Measurements from ENCODE around the gene TCF23. TPM values are rescaled to one million over a fixed set of nuclear protein-coding genes. Genes with fewer than 3 reads are reported as not detected.

The TCF23 gene
- total RNA-seq, 1 experiment from 2014 or later = not detected

- no peak for DNase-seq (ENCODE audit: extremely low read depth, low read depth)
Observed at GRCh38 chr2:27127883-27128667, 20.7 kb upstream of the TCF23 start.

DNA sequence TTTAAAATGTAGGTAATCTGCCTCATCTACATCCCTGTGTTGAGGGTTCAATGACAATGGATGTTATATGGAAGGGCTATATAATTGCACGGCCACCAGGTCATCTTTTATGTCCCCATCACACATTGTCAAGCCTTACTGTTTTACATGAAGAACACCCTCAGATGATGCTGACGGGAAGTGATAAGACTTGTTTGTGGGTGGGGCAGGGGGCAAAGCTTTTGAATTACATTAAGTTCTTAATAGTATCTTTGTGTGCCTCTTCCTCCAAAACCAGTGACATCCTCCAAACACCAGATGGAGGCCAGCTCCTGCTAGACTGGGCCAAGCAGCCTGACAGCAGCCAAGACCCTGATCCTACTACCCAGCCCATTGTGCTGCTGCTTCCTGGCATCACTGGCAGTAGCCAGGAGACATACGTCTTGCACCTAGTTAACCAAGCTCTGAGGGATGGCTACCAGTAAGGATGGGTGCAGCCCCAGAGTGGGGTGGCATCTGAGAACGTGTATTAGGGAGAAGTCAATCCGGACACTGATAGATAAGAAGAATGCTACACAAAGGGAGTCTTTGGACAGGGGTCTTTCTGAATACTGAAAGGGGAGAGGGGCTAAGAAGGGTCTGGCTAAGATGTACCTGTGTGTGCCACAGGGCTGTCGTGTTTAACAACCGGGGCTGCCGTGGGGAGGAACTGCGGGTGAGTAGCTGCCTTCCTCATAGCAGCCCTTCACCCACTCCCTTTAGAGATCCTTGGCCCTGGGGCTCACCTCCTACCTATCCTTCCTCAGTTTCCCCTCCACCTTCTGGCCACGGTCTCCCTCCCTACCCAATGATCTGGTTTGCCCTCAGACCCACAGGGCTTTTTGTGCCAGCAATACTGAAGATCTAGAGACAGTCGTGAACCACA is 19.9 kb upstream of the TCF23 start:
- DNase-seq (ENCODE audit: extremely low read depth, low read depth) = no peak

DNA sequence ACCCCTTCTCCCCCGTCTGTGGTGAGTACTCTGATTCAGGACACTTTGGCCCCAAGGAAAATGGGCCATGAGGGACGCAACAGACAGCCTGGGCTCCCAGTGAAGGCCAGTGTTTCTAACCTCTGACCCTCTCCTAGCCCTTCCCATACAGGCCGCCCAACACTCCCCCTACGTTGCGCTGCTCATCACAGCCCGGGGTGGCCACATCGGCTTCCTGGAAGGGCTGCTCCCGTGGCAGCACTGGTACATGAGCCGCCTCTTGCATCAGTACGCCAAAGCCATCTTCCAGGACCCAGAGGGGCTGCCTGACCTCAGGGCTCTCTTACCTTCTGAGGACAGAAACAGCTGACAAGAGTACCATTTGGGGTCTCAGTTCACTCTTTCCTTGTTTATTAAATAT is 18.4 kb upstream of the TCF23 start:
- DNase-seq (ENCODE audit: extremely low read depth, low read depth) = no peak

- no peak for DNase-seq (ENCODE audit: extremely low read depth, low read depth)
Observed at GRCh38 chr2:27131429-27131828, 17.4 kb upstream of the TCF23 start.

DNA sequence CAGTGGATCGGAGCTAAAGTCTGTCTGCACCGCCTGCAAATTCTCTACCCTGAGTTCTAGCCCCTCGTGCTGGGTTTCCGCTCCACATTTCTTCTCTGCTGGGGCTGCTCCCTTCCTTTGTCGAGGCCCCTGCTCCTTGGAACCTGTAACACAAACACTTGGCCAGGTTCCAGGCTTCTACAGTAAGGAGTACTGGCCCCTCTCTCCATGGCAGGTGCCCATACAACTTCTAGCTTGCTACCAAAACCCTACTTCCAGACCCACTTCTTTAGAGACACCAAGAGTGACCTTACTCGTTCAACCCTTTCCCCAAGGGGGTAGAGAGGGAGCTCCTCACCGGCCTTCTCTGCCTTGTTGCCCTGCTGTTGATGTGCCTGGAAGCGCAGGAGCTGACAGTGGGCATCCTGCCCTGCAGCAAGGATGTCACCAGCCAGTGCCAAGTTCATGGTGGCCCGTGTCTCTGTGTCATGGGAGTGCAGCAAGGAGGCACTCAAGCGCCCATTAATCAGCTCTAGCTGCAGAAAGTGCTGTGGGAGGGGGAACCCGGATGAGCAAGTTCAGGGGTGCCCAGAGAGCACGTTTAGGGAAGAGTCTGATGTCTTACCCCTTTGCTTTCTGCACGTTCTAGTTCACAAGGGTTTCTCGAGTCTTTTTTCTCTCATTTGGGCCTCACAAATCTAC is 15.5 kb upstream of the TCF23 start:
- DNase-seq (ENCODE audit: extremely low read depth, low read depth) = no peak

DNA sequence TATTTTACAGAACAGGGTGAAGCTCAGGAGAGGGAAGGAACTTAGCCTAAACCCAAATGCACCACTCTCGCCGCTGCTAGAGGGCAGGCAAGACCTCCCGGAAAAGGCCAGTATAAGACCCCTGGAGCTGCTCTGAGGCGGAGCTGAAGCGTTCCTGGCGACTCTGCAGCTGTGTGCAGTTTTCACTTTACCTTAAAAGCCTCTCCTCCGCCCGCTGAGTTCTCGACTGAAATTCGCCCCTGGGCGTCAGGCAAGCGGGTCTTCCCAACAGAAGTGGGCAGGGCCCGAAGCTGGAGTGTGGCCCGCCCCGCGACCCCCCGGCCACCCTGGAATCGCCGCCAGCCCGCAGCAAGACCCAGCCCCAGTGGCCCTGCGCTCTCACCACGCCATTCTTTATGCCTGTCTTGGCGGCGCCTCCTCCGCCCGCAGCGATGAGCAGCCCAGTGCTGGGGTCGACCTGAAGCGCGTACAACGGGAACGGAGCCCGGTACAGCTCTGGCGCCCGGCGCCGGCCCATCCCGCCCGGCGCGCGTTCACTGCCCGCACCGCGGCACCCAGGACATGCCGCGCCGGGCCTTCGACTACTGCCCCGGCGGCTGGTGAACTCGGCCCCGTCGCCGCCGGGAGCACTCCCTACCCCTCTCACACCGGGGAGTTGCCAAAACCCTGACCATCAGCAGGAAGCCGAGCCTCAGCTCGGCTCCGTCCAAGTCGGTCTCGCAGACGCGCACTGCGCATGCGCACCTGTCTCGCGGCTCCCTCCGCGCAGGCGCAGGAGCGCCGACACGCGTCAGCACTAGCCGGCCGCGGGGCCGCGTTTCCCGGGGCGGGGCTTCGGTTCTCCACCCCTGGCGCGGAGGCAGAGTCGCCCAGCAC is 14.7 kb upstream of the TCF23 start, which contains the start of gene PREB:
Gene PREB, minus strand, starts transcription at position 732 of the 876 bp plus-strand sequence. Its CDS starts 215 bp downstream, at position 517.
- peak; percentile 95 for DNase-seq (ENCODE audit: extremely low read depth, low read depth)

GRCh38 chr2:27134781-27135477 is 13.9 kb upstream of the TCF23 start:
- DNase-seq (ENCODE audit: extremely low read depth, low read depth) = no peak

DNA sequence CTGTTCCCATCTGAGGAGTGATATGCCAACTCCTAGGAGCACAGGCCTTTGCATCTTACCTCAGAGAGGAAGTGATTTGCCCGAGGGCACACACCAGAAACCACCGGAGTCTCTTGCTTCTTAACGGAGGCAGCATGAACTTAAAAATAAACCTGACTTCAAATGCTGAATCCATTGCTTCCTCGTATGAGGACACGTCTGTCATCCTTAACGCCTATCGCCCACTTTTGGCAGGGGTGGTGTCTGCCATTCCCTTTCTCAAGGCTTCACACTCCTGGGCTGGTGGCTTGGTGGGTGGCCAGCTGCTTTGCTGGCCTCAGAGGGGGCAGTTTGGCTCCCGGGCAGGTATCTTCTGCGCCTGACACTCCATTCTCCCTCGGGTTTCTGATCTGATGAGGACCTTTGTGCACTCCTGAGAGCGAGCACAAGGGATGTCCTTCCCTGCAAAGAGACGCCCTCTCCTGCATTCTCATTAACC is 13.3 kb upstream of the TCF23 start:
- DNase-seq (ENCODE audit: extremely low read depth, low read depth) = no peak

- no peak for DNase-seq (ENCODE audit: extremely low read depth, low read depth)
Observed at GRCh38 chr2:27136751-27137150, 12.1 kb upstream of the TCF23 start.

DNA sequence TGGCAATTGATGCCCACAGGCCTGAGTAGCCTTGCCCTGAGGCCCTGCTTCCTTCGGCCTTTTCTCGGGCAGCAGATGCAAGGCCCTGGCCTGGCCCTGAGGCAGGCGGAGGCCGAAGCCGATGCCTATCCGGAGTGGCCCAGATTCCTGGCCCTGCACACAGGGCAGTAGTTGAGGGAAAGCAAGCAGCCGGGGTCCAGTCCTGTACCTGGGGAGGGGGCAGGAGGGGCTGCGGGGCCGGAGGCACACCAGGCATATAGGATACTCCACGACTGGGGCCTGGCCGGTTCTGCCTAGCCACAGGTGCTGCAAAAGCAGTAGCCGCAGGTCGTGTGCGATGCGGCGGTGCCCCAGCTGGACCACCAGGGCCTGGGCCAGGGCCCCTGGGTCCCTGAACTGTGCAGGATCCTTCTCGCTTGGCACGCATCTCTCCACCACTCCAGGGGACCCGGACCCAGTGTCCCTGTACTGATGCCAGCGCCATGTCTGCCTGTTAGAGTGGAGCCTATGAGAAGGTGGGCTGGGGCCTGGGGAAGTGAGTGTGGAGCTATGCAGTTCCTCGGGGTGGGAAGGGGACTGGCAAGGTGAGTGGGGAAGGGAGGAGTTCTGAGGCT is 11.4 kb upstream of the TCF23 start:
- DNase-seq (ENCODE audit: extremely low read depth, low read depth) = no peak

DNA sequence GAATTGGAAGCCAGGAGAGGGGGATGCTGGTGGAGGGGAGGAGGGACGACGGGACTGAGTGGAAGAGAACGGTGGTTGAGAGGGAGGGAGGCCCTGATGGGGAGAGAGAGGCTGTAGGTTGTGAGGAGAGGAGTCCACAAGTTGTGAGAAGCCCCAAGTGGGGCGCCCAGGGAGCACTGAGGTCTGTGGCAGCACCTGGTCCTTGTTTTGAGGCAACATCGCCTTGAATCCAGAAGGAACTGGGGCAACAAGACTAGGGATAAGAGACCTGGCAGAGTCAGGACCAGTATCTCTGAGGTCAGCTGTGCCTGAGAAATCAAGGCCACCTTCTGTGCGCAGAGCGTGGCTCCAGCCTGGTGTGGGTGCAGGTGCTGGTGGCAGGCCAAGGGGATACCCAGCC is 10.7 kb upstream of the TCF23 start:
- DNase-seq (ENCODE audit: extremely low read depth, low read depth) = no peak

- DNase-seq (ENCODE audit: extremely low read depth, low read depth) = no peak
Observed at GRCh38 chr2:27139310-27139709, 9.5 kb upstream of the TCF23 start, which contains the start of gene PRR30. PRR30 (minus strand) TSS chr2:27139410; CDS start chr2:27138329, 1,081 bp downstream.

DNA sequence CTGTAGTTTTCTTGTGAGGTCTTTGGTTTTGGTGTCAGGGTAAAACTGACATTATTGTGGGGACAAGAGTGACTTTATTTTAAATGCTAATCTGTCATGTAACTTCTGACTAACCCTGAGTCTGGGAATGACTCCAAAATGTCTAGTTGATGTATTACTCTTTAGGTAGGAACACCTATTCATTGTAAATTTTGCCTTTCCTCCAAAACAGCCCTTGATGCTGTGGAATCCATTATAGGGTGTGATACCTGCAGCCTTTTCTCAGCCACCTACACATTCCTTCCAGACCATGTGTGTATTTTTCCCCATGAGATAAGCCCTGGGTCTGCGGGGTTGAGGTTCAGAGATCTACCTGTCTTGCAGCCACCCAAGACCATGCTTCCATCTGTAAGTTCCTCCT is 5.5 kb upstream of the TCF23 start:
- DNase-seq (ENCODE audit: extremely low read depth, low read depth) = no peak

DNA sequence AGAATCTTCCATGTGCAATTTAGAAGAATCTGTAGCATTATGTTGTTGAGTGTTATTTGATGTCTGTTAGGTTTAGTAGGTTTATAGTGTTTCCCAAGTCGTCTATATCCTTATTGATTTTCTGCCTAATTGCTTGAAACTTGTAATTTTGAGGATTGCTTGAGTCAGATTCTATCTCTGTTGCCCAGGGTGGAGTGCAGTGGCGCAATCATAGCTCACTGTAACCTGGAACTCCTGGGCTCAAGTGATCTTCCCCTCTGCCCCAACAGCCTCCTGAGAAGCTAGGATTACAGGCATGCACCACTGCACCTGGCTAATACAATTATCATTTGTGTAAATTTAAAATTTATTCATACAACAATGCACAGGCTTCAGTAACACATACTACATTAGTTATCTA is 3.1 kb upstream of the TCF23 start:
- DNase-seq (ENCODE audit: extremely low read depth, low read depth) = no peak

GRCh38 chr2:27147935-27148334 is 869 bp upstream of the TCF23 start:
- DNase-seq (ENCODE audit: extremely low read depth, low read depth) = no peak

DNA sequence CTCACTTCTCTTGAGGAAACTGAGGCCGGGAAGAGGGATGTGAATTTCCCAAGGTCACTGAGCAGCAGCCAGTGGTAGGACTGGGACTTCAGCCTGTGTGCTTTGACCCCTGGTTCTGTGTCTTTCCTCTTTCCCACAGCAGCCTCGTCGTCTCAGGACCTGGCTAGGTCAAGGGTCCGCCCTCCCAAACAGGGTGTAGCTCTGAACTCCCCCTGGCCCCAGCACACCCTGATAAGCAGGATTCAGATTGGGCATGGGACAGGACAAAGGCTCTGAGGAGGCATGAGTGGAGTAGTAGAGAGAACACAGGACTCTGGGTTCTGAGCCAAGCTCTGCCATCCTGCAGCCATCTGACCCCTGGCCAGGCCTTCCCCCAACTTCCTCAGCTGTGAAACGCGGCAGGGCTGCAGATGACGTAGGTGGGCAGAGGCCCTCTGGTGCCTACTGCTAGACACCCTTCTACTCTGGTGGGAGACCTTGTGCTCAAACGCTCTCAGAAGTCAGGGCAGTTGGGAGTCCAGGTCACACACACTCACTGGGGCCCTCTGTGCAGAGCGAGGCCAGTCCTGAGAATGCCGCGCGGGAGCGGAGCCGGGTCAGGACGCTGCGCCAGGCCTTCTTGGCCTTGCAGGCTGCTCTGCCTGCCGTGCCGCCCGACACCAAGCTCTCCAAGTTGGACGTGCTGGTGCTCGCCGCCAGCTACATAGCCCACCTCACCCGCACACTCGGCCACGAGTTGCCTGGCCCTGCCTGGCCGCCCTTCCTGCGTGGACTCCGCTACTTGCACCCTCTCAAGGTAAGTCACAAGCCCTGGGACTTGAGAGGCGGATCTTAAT is 984 bp downstream of the TCF23 start:
- no peak for DNase-seq (ENCODE audit: extremely low read depth, low read depth)

- DNase-seq (ENCODE audit: extremely low read depth, low read depth) = no peak
Observed at GRCh38 chr2:27150639-27151230, 1.9 kb downstream of the TCF23 start.

Measured in NCI-H460 (cell line).